Activated B cell treated with CpG ODN at 0.5 μM for 24 hours (primary cell): ENCODE data around the gene CSGALNACT2. TPM values are rescaled to one million over a fixed set of nuclear protein-coding genes. Genes with fewer than 3 reads are reported as not detected.
A peak's percentile ranks its signal among the peaks of the same experiment; 100 is the strongest.

Experiments
- ATAC-seq: fragments of 200-7000 bp; cut with Tn5 transposase; one replicate; pipeline ENCODE4 v1.10.0; 2021; ENCODE audit warnings: low read depth, mild to moderate bottlenecking, moderate library complexity
- CTCF ChIA-PET: fragments of 350-600 bp; sonication (Branson Sonifier 250); formaldehyde crosslinking; loops from one replicate; lab custom pipeline; 2021; ENCODE audit warnings: antibody characterized with exemption; lab: Charles Lee
- POLR2A ChIA-PET: fragments of 350-600 bp; sonication (Branson Sonifier 250); formaldehyde crosslinking; loops from one replicate; lab custom pipeline; 2021; ENCODE audit warnings: antibody characterized with exemption; lab: Charles Lee
- DNase-seq: peaks from one replicate; pipeline ENCODE4 v3.0.0; 2022
- H3K27ac Mint-ChIP-seq: one replicate; pipeline ENCODE4 v1.8.0; 2020; ENCODE audit warnings: mixed read lengths
- H3K27me3 Mint-ChIP-seq: one replicate; pipeline ENCODE4 v1.8.0; 2021; ENCODE audit warnings: mixed read lengths
- H3K36me3 Mint-ChIP-seq: one replicate; pipeline ENCODE4 v1.8.0; 2021; ENCODE audit warnings: low read depth, mixed read lengths
- H3K4me1 Mint-ChIP-seq: one replicate; pipeline ENCODE4 v1.8.0; 2021; ENCODE audit warnings: mixed read lengths
- H3K4me3 Mint-ChIP-seq: one replicate; pipeline ENCODE4 v1.8.0; 2020; ENCODE audit warnings: mild to moderate bottlenecking, mixed read lengths
- H3K9me3 Mint-ChIP-seq: one replicate; pipeline ENCODE4 v1.8.0; 2020; ENCODE audit warnings: mixed read lengths
- CTCF ChIP-seq: fragments of 200-600 bp; IDR thresholded peaks from one replicate; pipeline ENCODE4 v1.8.0; 2022; ENCODE audit warnings: antibody characterized with exemption, mild to moderate bottlenecking
- intact Hi-C: fragments of 100-400 bp; cut with micrococcal nuclease; formaldehyde crosslinking; loops from one replicate; pipeline ENCODE4 v1.15.1; 2024
- total RNA-seq: library from RNA; stranded (reverse); gene quantifications from 2 replicates; pipeline ENCODE4 v1.2.3, GENCODE V29; 2022

The CSGALNACT2 gene
- total RNA-seq, 1 donor from 2014 or later, result 17.4 TPM

- CTCF ChIA-PET, result no interaction called here
- H3K9me3 Mint-ChIP-seq, result no peaks in the 10 kb centered on the region
These were observed 12.9 kb upstream of the CSGALNACT2 start for GRCh38 chr10:43125274-43125845.

GRCh38 chr10:43125881-43126731 lies 12.1 kb upstream of the CSGALNACT2 start:
- H3K4me1 Mint-ChIP-seq, result peaks cover 63% of the 10 kb centered on the region
- H3K36me3 Mint-ChIP-seq, result no peaks in the 10 kb centered on the region
- H3K4me3 Mint-ChIP-seq, result no peak overlapping the region
- ChIA-PET POLR2A (interaction anchor here (1.6 to 6.1 kb wide), 2 partner anchors 12 to 13 kb away, joined by 4 to 67 read pairs; partner anchors contain the start of gene CSGALNACT2), CTCF (no interaction called here)
- H3K9me3 Mint-ChIP-seq, result no peaks in the 10 kb centered on the region
- ATAC-seq (no peak), DNase-seq (no peak)
- TF ChIP-seq CTCF, result no peak
- intact Hi-C loops, result no loop called here
- peak overlapping the region; percentile 21 for H3K27ac Mint-ChIP-seq
- H3K27me3 Mint-ChIP-seq, result no peaks in the 10 kb centered on the region

More at GRCh38 chr10:43125274-43125845, 12.9 kb upstream of the CSGALNACT2 start:
- TF ChIP-seq CTCF, result no peak
- Mint-ChIP-seq H3K36me3 (no peaks in the 10 kb centered on the region), H3K27ac (no peak overlapping the region), H3K27me3 (no peaks in the 10 kb centered on the region), H3K4me1 (peaks cover 70% of the 10 kb centered on the region), H3K4me3 (no peak overlapping the region)
- POLR2A ChIA-PET, result interaction anchor here (6.1 kb wide), 1 partner anchor 14 kb away, joined by 67 read pairs; the partner anchor contains the start of gene CSGALNACT2
- intact Hi-C loops, result no loop called here
- ATAC-seq, result no peak
- no peak for DNase-seq

GRCh38 chr10:43126759-43127424 lies 11.4 kb upstream of the CSGALNACT2 start:
- POLR2A ChIA-PET, result interaction anchor here (1.6 kb wide), 1 partner anchor 11 kb away, joined by 4 read pairs; the partner anchor contains the start of gene CSGALNACT2
- H3K27me3 Mint-ChIP-seq, result no peaks in the 10 kb centered on the region

GRCh38 chr10:43127442-43127841 lies 10.8 kb upstream of the CSGALNACT2 start:
- ChIA-PET POLR2A (interaction anchor here (1.6 kb wide), 1 partner anchor 11 kb away, joined by 4 read pairs; the partner anchor contains the start of gene CSGALNACT2), CTCF (no interaction called here)
- no peak for TF ChIP-seq CTCF
- Mint-ChIP-seq H3K4me3 (no peak overlapping the region), H3K36me3 (no peaks in the 10 kb centered on the region), H3K4me1 (peaks cover 50% of the 10 kb centered on the region), H3K27me3 (no peaks in the 10 kb centered on the region), H3K9me3 (no peaks in the 10 kb centered on the region), H3K27ac (peak overlapping the region; percentile 21)
- no peak for DNase-seq
- intact Hi-C loops, result no loop called here
- no peak for ATAC-seq

More at GRCh38 chr10:43126759-43127424, 11.4 kb upstream of the CSGALNACT2 start:
- Mint-ChIP-seq H3K27ac (peak overlapping the region; percentile 13), H3K4me3 (peak overlapping the region; percentile 11), H3K36me3 (no peaks in the 10 kb centered on the region), H3K4me1 (peaks cover 55% of the 10 kb centered on the region), H3K9me3 (no peaks in the 10 kb centered on the region)
- no peak for TF ChIP-seq CTCF
- ATAC-seq (peak; percentile 55), DNase-seq (no peak)
- CTCF ChIA-PET, result no interaction called here
- intact Hi-C loops, result no loop called here
